Caki2 (cell line): ENCODE data around the gene LINC01488. TPM values are rescaled to one million over a fixed set of nuclear protein-coding genes. Genes with fewer than 3 reads are reported as not detected.

Source experiments
- DNase-seq: peaks from one replicate; pipeline ENCODE4 v3.0.0-alpha.2; 2015; ENCODE audit warnings: low read depth
- in situ Hi-C: cut with HindIII; loops from 2 replicates; pipeline ENCODE4 v1.10.0; 2016; ENCODE audit warnings: low sequenced_read_pairs, low pct_unique_long_range_greater_than_20kb, mixed read lengths
- total RNA-seq: library from RNA; depleted of rRNA; stranded (reverse); fragments of >200 nt; shearing (Covaris generic); gene quantifications from 2 replicates; pipeline ENCODE4 v1.2.3, GENCODE V29; 2014; ENCODE audit warnings: low replicate concordance

Gene LINC01488
- total RNA-seq, 1 experiment from 2014 or later: not detected

- no peak for DNase-seq
- in situ Hi-C loops: no loop called here
Measured at GRCh38 chr11:69487849-69488542, 6.5 kb downstream of the LINC01488 start.

GRCh38 chr11:69488543-69488940 lies 7.1 kb downstream of the LINC01488 start:
- no peak for DNase-seq

GRCh38 chr11:69489031-69489745 lies 7.7 kb downstream of the LINC01488 start:
- no peak for DNase-seq
- in situ Hi-C loops: no loop called here

More at GRCh38 chr11:69488543-69488940, 7.1 kb downstream of the LINC01488 start:
- in situ Hi-C loops: no loop called here

- in situ Hi-C loops: no loop called here
- no peak for DNase-seq
Measured at GRCh38 chr11:69489746-69490365, 8.4 kb downstream of the LINC01488 start.

- DNase-seq: no peak
- in situ Hi-C loops: no loop called here
Measured at GRCh38 chr11:69490516-69490915, 9.1 kb downstream of the LINC01488 start.

GRCh38 chr11:69491071-69492031 lies 9.9 kb downstream of the LINC01488 start:
- no peak for DNase-seq
- in situ Hi-C loops: no loop called here

- no peak for DNase-seq
- in situ Hi-C loops: no loop called here
Measured at GRCh38 chr11:69492201-69492991, 10.9 kb downstream of the LINC01488 start.

GRCh38 chr11:69493931-69494821 lies 12.7 kb downstream of the LINC01488 start:
- in situ Hi-C loops: no loop called here
- DNase-seq: no peak

- in situ Hi-C loops: no loop called here
- no peak for DNase-seq
Measured at GRCh38 chr11:69494851-69495250, 13.4 kb downstream of the LINC01488 start.

- in situ Hi-C loops: no loop called here
- DNase-seq: no peak
Measured at GRCh38 chr11:69495441-69496201, 14.2 kb downstream of the LINC01488 start.

GRCh38 chr11:69496202-69496557 lies 14.7 kb downstream of the LINC01488 start:
- no peak for DNase-seq
- in situ Hi-C loops: no loop called here

- in situ Hi-C loops: no loop called here
- DNase-seq: no peak
Measured at GRCh38 chr11:69496631-69497220, 15.3 kb downstream of the LINC01488 start.

GRCh38 chr11:69497221-69497787 lies 15.8 kb downstream of the LINC01488 start:
- peak; percentile 60 for DNase-seq
- in situ Hi-C loops: no loop called here

GRCh38 chr11:69498614-69499175 lies 17.2 kb downstream of the LINC01488 start:
- DNase-seq: no peak
- in situ Hi-C loops: no loop called here
